BJ (cell line): Measurements from ENCODE around the gene TMCO1. TPM values are rescaled to one million over a fixed set of nuclear protein-coding genes. Genes with fewer than 3 reads are reported as not detected.

ENCODE experiments used
- CTCF ChIA-PET: fragments of 350-600 bp; formaldehyde crosslinking; extraction: SDS; loops from one replicate; lab custom pipeline; 2021; ENCODE audit warnings: antibody characterized with exemption, inconsistent platforms; lab: Yijun Ruan, JAX
- POLR2A ChIA-PET: fragments of 300-600 bp; sonication (Branson Sonifier 250); formaldehyde crosslinking; extraction: SDS; loops from one replicate; lab custom pipeline; 2021; ENCODE audit warnings: antibody characterized with exemption; lab: Charles Lee
- DNase-seq: peaks from one replicate; pipeline ENCODE4 v3.0.0-alpha.2; 2011; ENCODE audit warnings: low read depth
- H3K27me3 ChIP-seq: 2 replicates; pipeline ENCODE4 v1.6.0; 2011; ENCODE audit warnings: low read length; ENCODE audit not compliant: control insufficient read depth, insufficient read depth
- H3K36me3 ChIP-seq: 2 replicates; pipeline ENCODE4 v1.5.1; 2011; ENCODE audit warnings: low read length; ENCODE audit not compliant: control insufficient read depth, insufficient read depth
- H3K4me3 ChIP-seq: 2 replicates; pipeline ENCODE4 v1.5.1; 2011; ENCODE audit warnings: low read depth, mild to moderate bottlenecking, control low read depth, low read length
- CTCF ChIP-seq: IDR thresholded peaks from 2 replicates; pipeline ENCODE4 v1.5.1; 2011; ENCODE audit warnings: low read depth, mild to moderate bottlenecking, control low read depth, inconsistent platforms, low read length, moderate library complexity; ENCODE audit not compliant: insufficient read depth
- polyA plus RNA-seq: library from polyadenylated mRNA; depleted of rRNA; stranded (reverse); fragments of >200 nt; gene quantifications from 2 replicates; pipeline ENCODE4 v1.2.3, GENCODE V29; 2011; rRNA removed

TMCO1 gene
- polyA plus RNA-seq, 1 experiment: 203 TPM

- POLR2A ChIA-PET: no interaction called here
- no peak overlapping the region for H3K4me3 ChIP-seq
- DNase-seq: no peak
- CTCF ChIA-PET: no interaction called here
- H3K27me3 ChIP-seq: no peaks in the 10 kb centered on the region
- TF ChIP-seq CTCF: no peak
- peaks cover 9% of the 10 kb centered on the region for H3K36me3 ChIP-seq
These were observed 90.2 kb downstream of the TMCO1 start for GRCh38 chr1:165678509-165678908.

Other genes starting within 250 kb of the TMCO1 start
- not detected in 2 replicates for gene LRRC52, start 224.9 kb downstream of the TMCO1 start, polyA plus RNA-seq
- 220 and 261 TPM in 2 replicates for gene MGST3, start 137.6 kb downstream of the TMCO1 start, polyA plus RNA-seq
- gene ALDH9A1, start 70.3 kb downstream of the TMCO1 start, polyA plus RNA-seq: 43.8 and 71.7 TPM in 2 replicates
- 53.4 and 57.7 TPM in 2 replicates for gene UCK2, start 58.7 kb upstream of the TMCO1 start, polyA plus RNA-seq